ENCODE data around the gene RABEP2.
"Not testable (repeated sequence)": the region's sequence is repeated elsewhere in the genome, so short reads cannot be mapped to it uniquely, and the experiment has no call there.

Gene RABEP2

DNA sequence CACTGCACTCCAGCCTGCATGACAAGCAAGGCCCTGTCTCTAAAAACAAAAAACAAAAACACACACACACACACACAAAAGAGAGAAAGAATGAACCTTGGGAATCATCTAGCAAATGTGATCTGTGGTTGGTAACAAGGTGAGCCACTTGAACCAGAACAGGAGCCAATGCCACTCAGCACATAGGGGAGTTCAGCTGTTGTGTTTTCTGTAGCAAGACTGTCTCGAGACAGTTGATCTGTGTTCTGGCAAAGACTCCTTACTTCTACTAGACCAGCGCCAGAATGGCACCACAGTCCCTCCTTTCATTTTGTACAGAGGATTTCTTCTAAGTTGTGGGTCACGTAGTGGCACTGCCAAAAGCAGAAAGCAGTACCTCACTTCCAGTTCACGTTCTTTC, 26.1 kb downstream of the RABEP2 start:
- DNase-seq (ENCODE audit: low spot score), result no peak
- in situ Hi-C loops (cut with MboI; ENCODE audit: low pct_unique_long_range_greater_than_20kb, low sequenced_read_pairs, unreplicated experiment), result no loop called here
- TF ChIP-seq, protein P1, sequence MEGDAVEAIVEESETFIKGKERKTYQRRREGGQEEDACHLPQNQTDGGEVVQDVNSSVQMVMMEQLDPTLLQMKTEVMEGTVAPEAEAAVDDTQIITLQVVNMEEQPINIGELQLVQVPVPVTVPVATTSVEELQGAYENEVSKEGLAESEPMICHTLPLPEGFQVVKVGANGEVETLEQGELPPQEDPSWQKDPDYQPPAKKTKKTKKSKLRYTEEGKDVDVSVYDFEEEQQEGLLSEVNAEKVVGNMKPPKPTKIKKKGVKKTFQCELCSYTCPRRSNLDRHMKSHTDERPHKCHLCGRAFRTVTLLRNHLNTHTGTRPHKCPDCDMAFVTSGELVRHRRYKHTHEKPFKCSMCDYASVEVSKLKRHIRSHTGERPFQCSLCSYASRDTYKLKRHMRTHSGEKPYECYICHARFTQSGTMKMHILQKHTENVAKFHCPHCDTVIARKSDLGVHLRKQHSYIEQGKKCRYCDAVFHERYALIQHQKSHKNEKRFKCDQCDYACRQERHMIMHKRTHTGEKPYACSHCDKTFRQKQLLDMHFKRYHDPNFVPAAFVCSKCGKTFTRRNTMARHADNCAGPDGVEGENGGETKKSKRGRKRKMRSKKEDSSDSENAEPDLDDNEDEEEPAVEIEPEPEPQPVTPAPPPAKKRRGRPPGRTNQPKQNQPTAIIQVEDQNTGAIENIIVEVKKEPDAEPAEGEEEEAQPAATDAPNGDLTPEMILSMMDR (IDR thresholded peaks at IDR 0.05; ENCODE audit: extremely low read depth, insufficient read depth, missing control alignments), result no peak

- TF ChIP-seq, protein P1 (IDR thresholded peaks at IDR 0.05; ENCODE audit: extremely low read depth, insufficient read depth, missing control alignments), result no peak
- DNase-seq (ENCODE audit: low spot score), result no peak
- in situ Hi-C loops (cut with MboI; ENCODE audit: low pct_unique_long_range_greater_than_20kb, low sequenced_read_pairs, unreplicated experiment), result no loop called here
Measured at GRCh38 chr16:28898266-28898665, 26.8 kb downstream of the RABEP2 start.

DNA sequence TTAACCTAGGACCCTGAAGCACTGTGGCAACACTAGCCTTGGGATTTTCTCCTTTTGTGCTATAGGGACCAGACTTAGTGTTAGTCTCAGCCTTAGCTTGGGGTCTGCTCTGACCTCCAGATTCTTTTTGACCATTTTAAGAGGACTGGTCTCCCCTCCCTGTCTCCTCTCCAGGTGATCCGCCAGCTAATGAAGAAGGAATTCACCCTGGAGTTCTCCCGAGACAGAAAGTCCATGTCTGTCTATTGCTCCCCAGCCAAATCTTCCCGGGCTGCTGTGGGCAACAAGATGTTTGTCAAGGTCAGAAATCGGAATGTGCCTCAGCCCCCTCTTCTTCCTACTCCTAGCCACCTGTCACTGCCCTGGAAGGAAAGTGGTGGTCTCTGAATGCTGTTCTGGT, 27.2 kb downstream of the RABEP2 start:
- in situ Hi-C loops (cut with MboI; ENCODE audit: low pct_unique_long_range_greater_than_20kb, low sequenced_read_pairs, unreplicated experiment), result no loop called here
- no peak for DNase-seq (ENCODE audit: low spot score)

DNA sequence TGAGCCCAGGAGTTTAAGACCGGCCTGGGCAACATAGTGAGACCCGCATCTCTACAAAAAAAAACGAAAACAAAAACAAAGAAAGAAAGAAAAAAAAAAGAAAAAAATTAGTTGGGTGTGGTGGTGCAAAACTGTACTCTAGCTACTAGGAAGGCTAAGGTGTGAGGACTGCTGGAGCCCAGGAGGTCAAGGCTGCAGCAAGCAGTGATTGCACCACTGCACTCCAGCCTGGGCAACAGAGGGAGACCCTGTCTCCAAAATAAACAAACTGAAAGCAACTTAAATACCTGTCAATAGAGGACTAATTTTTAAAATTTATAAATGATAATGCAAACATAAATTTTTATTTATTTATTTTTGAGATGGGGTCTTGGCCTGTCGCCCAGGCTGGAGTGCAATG, 29.4 kb downstream of the RABEP2 start:
- in situ Hi-C loops (cut with MboI; ENCODE audit: low pct_unique_long_range_greater_than_20kb, low sequenced_read_pairs, unreplicated experiment), result no loop called here
- TF ChIP-seq, protein P1 (IDR thresholded peaks at IDR 0.05; ENCODE audit: extremely low read depth, insufficient read depth, missing control alignments), result no peak
- DNase-seq (ENCODE audit: low spot score), result no peak

More for the DNA sequence above, 27.2 kb downstream of the RABEP2 start:
- TF ChIP-seq, protein P1 (IDR thresholded peaks at IDR 0.05; ENCODE audit: extremely low read depth, insufficient read depth, missing control alignments), result no peak

DNA sequence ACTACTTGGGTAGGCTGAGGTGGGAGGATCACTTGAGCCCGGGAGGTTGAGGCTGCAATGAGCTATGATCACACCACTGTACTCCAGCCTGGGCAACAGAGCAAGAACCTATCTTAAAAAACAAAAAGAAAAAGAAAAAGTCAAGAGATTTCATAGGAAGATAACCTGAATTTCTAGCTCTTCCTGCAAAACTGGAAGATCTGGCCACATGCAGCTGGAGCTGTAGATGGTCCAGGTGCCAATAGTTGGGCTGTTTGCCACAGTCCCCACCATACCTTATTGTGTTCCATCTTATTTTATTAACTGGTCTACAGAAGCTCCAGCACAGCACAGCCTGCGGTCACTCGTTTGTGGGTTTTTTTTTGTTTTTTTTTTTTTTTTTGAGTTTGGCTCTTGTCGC, 31.7 kb downstream of the RABEP2 start:
- TF ChIP-seq, protein P1 (IDR thresholded peaks at IDR 0.05; ENCODE audit: extremely low read depth, insufficient read depth, missing control alignments), result no peak
- DNase-seq (ENCODE audit: low spot score), result no peak
- in situ Hi-C loops (cut with MboI; ENCODE audit: low pct_unique_long_range_greater_than_20kb, low sequenced_read_pairs, unreplicated experiment), result no loop called here

DNA sequence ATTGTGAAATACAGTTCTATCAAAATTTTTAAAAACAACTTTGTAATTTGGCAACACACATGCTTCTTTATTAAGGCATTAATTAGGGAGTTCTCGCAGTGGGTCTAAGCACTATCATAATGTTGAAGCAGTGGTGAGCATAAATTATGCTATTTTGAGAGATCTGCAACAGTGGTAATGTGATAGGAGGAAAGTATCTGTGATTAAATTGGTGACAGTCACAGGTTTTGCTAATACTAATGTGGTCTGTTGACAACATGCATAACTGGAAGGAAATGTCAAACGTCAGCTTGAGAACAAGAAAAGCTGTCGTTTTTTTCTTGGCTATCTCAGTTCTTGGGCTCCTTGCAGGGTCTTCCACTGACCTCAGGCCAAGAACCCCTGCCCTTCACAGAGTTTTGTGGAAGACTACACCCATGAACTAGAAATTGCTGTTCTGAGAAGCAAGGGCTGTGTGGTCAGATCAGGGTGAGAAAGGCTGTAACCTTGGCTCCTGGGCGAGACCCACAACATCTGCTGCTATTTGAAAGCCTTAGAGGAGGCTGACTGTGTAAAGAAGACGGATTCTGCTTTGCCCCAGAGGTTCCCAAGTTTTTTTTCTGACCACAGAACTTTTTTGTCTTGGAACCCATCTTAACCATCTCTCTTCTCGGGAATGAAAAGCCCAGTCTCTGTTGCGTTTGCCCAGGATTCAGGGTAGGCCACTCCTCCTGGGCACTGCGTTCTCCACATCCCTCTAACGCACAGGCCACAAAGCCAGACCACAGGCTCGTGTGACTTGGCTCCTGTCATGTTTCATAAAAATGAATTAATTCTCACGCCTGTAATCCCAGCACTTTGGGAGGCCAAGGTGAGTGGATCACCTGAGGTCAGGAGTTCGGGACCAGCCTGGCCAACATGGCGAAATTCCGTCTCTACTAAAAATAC, 32.8 kb downstream of the RABEP2 start:
- TF ChIP-seq, protein P1 (IDR thresholded peaks at IDR 0.05; ENCODE audit: extremely low read depth, insufficient read depth, missing control alignments), result no peak
- DNase-seq (ENCODE audit: low spot score), result no peak
- in situ Hi-C loops (cut with MboI; ENCODE audit: low pct_unique_long_range_greater_than_20kb, low sequenced_read_pairs, unreplicated experiment), result no loop called here

GRCh38 chr16:28890355-28890754, 34.7 kb downstream of the RABEP2 start:
- DNase-seq (ENCODE audit: low spot score); in situ Hi-C loops (cut with MboI; ENCODE audit: low pct_unique_long_range_greater_than_20kb, low sequenced_read_pairs, unreplicated experiment): not testable (repeated sequence)
